ENCODE measurements around the gene SNX13. TPM values are rescaled to one million over a fixed set of nuclear protein-coding genes. Genes with fewer than 3 reads are reported as not detected.

Gene SNX13
- total and polyA plus RNA-seq, 9 of the 15 experiments (the other 6 are each of a cell fraction or from before 2014, with no cell fraction given): 5.6 to 33.2 (median 25.4) TPM

DNA sequence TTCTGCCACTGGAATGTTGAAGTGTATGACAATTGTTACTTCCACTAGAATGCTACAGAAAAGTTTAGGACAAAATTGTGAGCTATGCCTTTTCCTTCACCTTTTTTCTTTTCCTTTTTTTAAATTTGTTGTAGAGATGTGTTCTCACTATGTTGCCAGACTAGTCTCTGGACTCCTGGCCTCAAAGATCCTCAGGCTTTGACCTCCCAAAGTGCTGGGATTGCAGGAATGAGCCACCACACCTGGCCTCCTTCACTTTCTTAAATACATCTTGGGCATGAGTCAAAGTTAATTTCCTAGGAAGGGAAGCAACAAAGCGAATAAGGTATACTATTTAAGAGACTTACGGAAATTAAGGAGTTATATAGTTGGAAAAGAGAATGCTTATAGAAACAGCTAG, 2.7 kb upstream of the SNX13 start:
- no peak for FAIRE-seq
- no peak for ATAC-seq
- Histone ChIP-seq H3K79me2 (ENCODE audit: control insufficient read depth, insufficient read depth, low read length) (peaks cover 28% of the 10 kb centered on the region), H3K9ac (ENCODE audit: insufficient read depth in 1 of 2, low read depth in 2 of 2, low read length in 2 of 2) (no peak overlapping the region), H3K36me3 (ENCODE audit: control insufficient read depth, insufficient read depth, low read length) (no peaks in the 10 kb centered on the region), H3K4me1 (replicated peaks in 1 of 2; ENCODE audit: control insufficient read depth in 2 of 2, insufficient read depth in 2 of 2, low read length in 2 of 2) (peaks cover 5 to 9% of the 10 kb centered on the region in 2 experiments; a peak in 3 of 5 replicates), H3K9me3 (replicated peaks; ENCODE audit: control insufficient read depth, insufficient read depth, low read depth, low read length) (no peaks in the 10 kb centered on the region), H3K9me1 (ENCODE audit: control insufficient read depth, insufficient read depth, low read length) (no peaks in the 10 kb centered on the region), H3K4me2 (ENCODE audit: insufficient read depth, low read length) (no peak overlapping the region), H2AFZ (ENCODE audit: low read depth, low read length) (no peak overlapping the region), H4K20me1 (replicated peaks; ENCODE audit: control insufficient read depth, insufficient read depth, low read length) (no peaks in the 10 kb centered on the region), H3K27me3 (ENCODE audit: control insufficient read depth in 2 of 2, insufficient read depth in 2 of 2, low read length in 2 of 2) (no peaks in the 10 kb centered on the region), H3K4me3 (no peak overlapping the region), H3K27ac (ENCODE audit: extremely low read depth, low read depth, low read length) (no peak overlapping the region)
- ChIA-PET CTCF (ENCODE audit: low intra/inter-chr PET ratio) (no interaction called here), POLR2A (interaction anchor here (0.7 kb wide), 2 partner anchors 26 to 45 kb away, joined by 3 read pairs; no protein-coding TSS in a partner anchor)
- no peak for TF ChIP-seq SAFB (IDR thresholded peaks at IDR 0.05; ENCODE audit: borderline replicate concordance, low read depth, low read length)
- TF ChIP-seq ZNF431 (CRISPR knock-in tag; IDR thresholded peaks at IDR 0.05): no peak
- in situ Hi-C loops (cut with MboI): no loop called here
- DNase-seq (ENCODE audit: extremely low read depth in 1 of 4, low spot score in 3 of 4): no peak
- WGBS (ENCODE audit: insufficient coverage, low coverage, missing lambda C conversion rate): 80% methylated on average over 2 of the region's 2 CpGs
- intact Hi-C loops (cut with micrococcal nuclease): no loop called here
- BruUV-seq (replicated peaks): no TSS peak

DNA sequence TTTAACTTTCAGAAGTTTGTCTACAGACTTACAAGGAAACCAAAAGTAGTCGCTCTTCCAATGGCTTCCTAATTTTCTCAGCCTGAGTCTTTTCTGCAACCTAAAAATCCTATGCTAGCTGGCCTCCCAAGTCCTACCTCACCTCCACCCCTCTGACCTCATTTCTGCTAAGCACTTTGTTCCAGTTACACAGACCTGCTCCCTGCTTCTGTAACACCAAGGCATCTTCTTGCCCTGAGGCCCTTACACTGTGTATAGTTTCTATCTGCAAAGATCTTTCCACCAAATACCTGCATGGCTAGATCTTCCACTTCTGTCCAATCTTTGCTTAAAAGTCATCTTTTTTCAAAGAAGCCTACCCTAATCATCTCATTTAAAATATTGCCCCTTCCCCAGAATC, 1.9 kb upstream of the SNX13 start:
- H3K36me3 ChIP-seq (ENCODE audit: control insufficient read depth, insufficient read depth, low read length): no peaks in the 10 kb centered on the region; the same call in 2 of the 3 replicates
- intact Hi-C loops (cut with micrococcal nuclease) (no loop called here), in situ Hi-C loops (cut with MboI) (no loop called here)
- FAIRE-seq: no peak
- H3K4me2 ChIP-seq (ENCODE audit: insufficient read depth, low read length): no peak overlapping the region
- ChIA-PET POLR2A (interaction anchor here (0.7 kb wide), 1 partner anchor 27 kb away, joined by 3 read pairs; no protein-coding TSS in a partner anchor), CTCF (ENCODE audit: low intra/inter-chr PET ratio) (no interaction called here)
- H3K27me3 ChIP-seq (ENCODE audit: control insufficient read depth in 2 of 2, insufficient read depth in 2 of 2, low read length in 2 of 2): no peaks in the 10 kb centered on the region
- H3K9me3 ChIP-seq (replicated peaks; ENCODE audit: control insufficient read depth, insufficient read depth, low read depth, low read length): no peaks in the 10 kb centered on the region
- no peak overlapping the region for H3K4me3 ChIP-seq
- H3K27ac ChIP-seq (ENCODE audit: extremely low read depth, low read depth, low read length): no peak overlapping the region
- WGBS (ENCODE audit: insufficient coverage, low coverage, missing lambda C conversion rate): 100% methylated on average over 1 of the region's 1 CpG
- BruUV-seq (replicated peaks): no TSS peak
- peaks cover 5 to 13% of the 10 kb centered on the region in 2 experiments; a peak in 3 of 5 replicates for H3K4me1 ChIP-seq (replicated peaks in 1 of 2; ENCODE audit: control insufficient read depth in 2 of 2, insufficient read depth in 2 of 2, low read length in 2 of 2)
- no peak overlapping the region for H2AFZ ChIP-seq (ENCODE audit: low read depth, low read length)
- H4K20me1 ChIP-seq (replicated peaks; ENCODE audit: control insufficient read depth, insufficient read depth, low read length): peaks cover 3% of the 10 kb centered on the region; the same call in 1 of the 2 replicates
- no peak for ATAC-seq
- H3K9me1 ChIP-seq (ENCODE audit: control insufficient read depth, insufficient read depth, low read length): no peaks in the 10 kb centered on the region
- H3K9ac ChIP-seq (ENCODE audit: insufficient read depth in 1 of 2, low read depth in 2 of 2, low read length in 2 of 2): no peak overlapping the region
- peaks cover 34% of the 10 kb centered on the region for H3K79me2 ChIP-seq (ENCODE audit: control insufficient read depth, insufficient read depth, low read length)
- no peak for DNase-seq (ENCODE audit: extremely low read depth in 1 of 4, low spot score in 3 of 4)
- no peak for TF ChIP-seq MED1 (CRISPR knock-in tag; IDR thresholded peaks at IDR 0.05; ENCODE audit: borderline replicate concordance)
- TF ChIP-seq HMG20B (CRISPR knock-in tag; IDR thresholded peaks at IDR 0.05): no peak
- TF ChIP-seq, protein P1, sequence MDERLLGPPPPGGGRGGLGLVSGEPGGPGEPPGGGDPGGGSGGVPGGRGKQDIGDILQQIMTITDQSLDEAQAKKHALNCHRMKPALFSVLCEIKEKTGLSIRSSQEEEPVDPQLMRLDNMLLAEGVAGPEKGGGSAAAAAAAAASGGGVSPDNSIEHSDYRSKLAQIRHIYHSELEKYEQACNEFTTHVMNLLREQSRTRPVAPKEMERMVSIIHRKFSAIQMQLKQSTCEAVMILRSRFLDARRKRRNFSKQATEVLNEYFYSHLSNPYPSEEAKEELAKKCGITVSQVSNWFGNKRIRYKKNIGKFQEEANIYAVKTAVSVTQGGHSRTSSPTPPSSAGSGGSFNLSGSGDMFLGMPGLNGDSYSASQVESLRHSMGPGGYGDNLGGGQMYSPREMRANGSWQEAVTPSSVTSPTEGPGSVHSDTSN (CRISPR knock-in tag; IDR thresholded peaks at IDR 0.05; ENCODE audit: low read depth): no peak
- TF ChIP-seq, protein P1 (tag; conservative IDR thresholded peaks at IDR 0.05; ENCODE audit: low read depth): no peak
- no peak for TF ChIP-seq NCOR1 (IDR thresholded peaks at IDR 0.05)
- TF ChIP-seq, protein P2, sequence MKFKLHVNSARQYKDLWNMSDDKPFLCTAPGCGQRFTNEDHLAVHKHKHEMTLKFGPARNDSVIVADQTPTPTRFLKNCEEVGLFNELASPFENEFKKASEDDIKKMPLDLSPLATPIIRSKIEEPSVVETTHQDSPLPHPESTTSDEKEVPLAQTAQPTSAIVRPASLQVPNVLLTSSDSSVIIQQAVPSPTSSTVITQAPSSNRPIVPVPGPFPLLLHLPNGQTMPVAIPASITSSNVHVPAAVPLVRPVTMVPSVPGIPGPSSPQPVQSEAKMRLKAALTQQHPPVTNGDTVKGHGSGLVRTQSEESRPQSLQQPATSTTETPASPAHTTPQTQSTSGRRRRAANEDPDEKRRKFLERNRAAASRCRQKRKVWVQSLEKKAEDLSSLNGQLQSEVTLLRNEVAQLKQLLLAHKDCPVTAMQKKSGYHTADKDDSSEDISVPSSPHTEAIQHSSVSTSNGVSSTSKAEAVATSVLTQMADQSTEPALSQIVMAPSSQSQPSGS (CRISPR knock-in tag; IDR thresholded peaks at IDR 0.05): no peak
- TF ChIP-seq BRF1 (IDR thresholded peaks at IDR 0.05; ENCODE audit: borderline replicate concordance, extremely low read depth, insufficient read length): no peak
- TF ChIP-seq, protein P3, sequence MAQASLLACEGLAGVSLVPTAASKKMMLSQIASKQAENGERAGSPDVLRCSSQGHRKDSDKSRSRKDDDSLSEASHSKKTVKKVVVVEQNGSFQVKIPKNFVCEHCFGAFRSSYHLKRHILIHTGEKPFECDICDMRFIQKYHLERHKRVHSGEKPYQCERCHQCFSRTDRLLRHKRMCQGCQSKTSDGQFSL (CRISPR knock-in tag; IDR thresholded peaks at IDR 0.05): no peak
- TF ChIP-seq, protein P3 (tag; IDR thresholded peaks at IDR 0.05): no peak

Measured in K562 (cell line).